NCI-H460 (cell line): ENCODE results near the gene UGT1A6. TPM values are rescaled to one million over a fixed set of nuclear protein-coding genes. Genes with fewer than 3 reads are reported as not detected.
"Not testable (repeated sequence)": the region's sequence is repeated elsewhere in the genome, so short reads cannot be mapped to it uniquely, and the experiment has no call there.

Source experiments
- DNase-seq: peaks from one replicate; pipeline ENCODE4 v3.0.0-alpha.2; 2016; ENCODE audit warnings: low read depth; ENCODE audit errors: extremely low read depth
- total RNA-seq: library from RNA; depleted of rRNA; stranded (reverse); fragments of >200 nt; shearing (Covaris generic); gene quantifications from 2 replicates; pipeline ENCODE4 v1.2.3, GENCODE V29; 2014

The UGT1A6 gene
- total RNA-seq, 1 experiment from 2014 or later = not detected

DNA sequence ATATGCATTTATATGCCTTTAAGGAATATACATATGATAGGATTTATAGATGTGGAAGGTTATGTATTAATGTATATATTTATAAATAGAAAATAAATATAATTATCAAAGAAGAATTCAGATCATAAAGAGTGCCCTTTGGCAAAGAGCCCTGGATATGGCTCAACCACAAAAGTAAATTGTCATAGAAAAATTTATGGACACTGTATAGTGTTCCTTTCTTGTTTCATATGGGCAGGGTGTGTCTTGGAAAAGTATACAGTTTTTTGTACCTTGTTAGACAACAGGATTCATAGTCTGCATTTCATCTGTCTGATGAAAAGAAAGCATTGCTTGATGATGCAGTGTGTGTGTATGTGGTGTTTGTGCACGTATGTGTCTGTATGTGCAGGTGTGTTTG is 8.1 kb upstream of the UGT1A6 start:
- no peak for DNase-seq

DNA sequence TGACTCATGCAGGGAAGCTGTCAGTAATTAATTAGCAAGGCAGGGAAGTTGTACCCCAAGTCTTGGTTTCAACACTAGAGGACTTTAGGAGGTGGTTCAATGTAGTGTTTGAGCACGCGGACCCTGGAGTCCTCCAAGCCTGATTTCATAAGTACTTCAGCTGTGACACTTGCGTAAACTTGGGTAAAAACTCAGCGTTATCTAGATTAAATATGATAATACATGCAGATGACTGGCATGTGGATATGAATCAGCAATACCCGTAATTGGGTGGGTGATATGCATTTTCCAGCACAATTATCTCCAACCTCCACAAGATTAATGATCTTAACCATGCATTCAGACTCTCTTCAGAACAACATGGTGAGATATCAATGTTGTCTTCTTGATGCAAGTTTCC is 5.8 kb upstream of the UGT1A6 start:
- DNase-seq = no peak

DNA sequence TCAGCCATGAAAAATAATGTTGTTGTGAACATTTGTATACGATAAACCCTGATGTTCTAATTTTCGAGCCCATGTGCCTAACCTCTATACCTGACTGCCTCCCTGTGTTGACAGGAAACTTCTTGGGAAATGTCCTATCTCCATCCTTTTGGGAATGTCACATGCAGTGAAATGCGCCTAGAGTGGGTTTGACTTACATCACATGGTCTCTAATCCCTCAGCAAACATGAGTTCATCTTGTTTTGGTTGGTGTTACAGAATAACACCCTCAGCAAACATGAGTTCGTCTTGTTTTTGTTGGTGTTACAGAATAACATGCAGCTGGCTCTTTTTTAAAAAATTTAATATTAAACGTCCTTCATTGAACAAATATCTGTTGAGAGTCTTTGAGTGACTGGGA is 4.3 kb upstream of the UGT1A6 start:
- peak; percentile 66 for DNase-seq

DNA sequence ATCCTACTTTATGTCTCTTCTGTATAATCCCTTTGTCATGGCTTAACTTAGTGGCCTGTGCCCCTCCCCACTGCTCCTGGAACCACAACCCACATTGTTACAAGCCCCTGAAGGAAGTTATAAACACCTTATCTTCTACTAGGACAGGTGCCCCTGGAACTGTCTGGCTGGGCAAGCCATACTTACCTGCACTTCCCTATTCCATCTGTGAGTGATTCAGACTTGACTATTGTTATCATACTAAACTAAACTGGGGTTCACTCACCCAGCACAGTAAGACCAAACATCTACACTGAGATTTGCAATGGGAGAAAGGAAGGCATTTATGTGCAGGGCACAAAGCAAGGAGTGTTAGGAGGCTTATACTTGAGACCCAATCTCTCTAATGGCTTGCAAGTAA is 3.7 kb upstream of the UGT1A6 start:
- DNase-seq = no peak

DNA sequence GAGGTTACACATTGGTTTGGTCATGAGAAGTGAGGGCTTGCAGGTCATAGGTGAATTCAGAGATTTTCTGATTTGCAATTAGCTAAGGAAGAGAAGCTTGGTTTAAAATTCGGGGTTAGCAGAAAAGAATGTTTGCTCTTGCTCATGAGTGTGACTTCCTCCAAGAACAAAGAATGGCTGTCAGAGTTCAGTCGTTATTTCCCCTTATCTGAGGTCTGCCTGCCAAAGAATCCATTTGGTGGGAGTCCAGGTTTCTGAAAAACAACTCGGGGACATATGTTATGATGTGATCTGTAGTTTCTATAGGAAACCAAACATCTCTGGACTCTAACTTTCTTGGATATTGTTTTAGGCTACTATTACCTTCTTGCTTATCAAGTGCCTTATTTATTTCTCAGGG is 3.2 kb upstream of the UGT1A6 start:
- DNase-seq = no peak

DNA sequence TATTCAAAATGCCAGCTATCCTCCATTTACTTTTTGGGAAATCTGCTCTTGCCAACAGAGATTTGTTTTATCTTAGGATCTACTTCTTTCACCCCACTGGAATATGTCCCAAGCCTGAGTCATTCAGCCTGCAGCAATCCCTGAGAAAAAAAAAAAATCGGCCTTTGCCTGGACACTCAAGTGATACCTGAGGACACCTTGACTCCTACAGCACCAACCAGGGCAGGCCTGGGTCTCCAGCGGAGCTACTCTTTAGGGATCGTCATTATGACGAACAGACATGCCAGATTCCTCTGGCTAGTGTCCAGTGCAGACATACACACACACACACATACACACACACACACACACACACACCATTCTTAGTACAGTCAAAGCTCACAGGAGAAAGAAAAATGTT is 2.2 kb upstream of the UGT1A6 start:
- peak; percentile 27 for DNase-seq

DNA sequence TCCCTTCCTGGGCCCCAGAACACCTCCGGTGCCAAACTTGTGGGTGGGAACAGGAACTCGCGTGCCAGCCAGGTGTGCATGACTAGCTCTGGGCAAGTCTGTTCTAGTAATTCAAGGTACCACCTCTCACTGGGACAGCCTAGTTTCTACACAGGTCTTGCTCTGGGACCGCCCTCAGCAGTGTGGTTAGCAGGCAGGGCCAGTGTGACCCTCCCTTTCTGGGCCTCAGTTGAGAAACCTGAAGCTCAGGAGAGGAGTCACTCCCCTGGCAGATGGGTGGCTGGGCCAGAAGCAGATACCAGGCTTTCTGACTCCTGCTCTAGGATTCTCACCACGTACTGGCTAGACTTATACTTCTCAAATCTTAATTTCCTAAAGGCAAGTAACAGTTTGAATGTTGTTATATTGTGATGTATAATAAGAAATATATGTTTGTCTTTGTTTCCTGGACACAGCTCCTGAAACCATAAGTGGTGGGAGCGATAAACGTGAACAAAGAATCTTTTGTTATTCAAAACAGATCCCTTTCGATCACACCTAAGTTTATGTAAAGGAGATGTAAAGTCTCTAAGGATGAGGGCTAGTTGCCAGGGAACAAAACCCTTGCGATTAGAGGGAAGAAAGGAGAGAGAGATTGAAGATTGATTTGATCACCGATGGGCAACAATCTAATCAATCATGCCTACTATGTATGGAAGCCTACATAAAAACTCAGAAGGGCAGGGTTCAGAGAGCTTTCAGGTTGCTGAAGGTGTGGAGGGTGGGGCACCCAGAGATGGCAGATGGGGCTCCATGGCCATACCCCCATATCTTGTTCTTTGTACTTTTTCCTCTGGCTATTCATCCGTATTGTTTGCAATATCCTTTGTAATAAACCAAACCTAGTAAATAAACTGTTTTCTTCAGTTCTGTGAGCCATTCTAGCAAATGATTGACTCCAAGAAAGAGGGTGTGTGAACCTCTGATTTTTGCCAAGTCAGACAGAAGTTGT is 952 bp upstream of the UGT1A6 start:
- no peak for DNase-seq

DNA sequence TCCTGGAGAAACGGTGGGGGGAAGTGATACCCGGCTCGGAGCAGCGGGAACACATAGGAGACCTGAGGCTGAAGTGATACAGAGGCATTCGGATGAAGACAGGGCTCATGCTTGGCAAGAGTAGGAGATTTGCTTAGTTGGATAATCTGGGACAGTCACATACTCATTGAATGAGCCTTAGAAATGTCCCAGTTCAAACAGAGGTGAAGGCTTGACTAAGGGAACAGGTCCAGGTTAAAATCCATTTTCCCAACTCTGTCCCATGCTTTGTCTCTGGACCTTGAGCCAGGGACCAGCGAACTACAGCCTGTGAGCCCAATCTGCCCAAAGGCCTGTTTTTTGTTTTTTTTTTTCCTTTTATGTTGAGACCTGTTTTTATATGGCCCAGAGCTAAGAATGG is 1.3 kb downstream of the UGT1A6 start:
- no peak for DNase-seq

DNA sequence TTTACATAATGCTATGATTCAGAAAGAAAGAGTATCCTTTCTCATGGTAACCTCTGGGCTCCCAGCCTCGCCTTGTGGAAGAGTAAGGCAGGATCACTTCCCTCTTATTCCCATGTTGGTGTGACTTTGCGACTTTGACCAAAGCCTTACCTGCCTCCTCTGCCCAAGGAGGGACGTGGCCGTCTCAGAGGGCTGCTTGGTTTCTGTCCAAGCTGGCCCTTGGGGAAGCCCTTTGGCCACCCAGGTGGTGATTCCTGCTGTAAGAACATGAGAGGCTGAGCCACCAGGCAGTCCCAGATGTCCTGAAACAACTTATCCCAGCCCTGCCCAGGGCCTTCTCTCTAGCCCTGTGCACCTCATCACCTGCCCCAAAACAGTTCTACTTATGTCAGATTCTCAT is 6.0 kb downstream of the UGT1A6 start:
- DNase-seq = peak; percentile 38

DNA sequence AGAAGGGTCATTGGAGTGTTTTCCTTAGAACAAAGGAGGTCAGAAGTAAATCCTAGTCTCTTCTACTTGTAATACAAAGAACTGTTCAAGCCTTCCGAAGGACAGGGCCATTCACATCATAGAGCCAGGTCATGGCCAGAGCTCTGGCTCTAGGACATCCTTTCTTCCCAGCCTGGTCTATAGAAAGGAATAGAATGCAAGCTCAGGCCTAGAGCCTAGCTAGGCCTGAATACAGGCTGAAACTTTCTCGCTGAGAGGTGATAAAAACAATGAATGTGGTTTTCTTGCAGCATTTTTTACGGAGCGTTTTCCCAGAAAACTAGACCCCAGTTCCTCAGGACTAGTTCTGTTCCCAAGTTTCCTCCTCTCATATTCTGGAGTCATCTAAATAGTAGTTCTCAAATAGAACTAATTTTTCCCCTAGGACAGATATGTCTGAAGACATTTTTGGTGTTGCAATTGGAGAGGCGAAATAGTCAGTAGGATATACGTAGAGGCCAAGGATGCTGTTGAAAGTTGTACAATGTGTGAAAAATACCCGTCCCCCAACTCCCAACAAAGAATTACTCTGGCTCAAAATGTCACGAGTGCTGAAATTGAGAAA is 6.8 kb downstream of the UGT1A6 start:
- peak; percentile 91 for DNase-seq

DNA sequence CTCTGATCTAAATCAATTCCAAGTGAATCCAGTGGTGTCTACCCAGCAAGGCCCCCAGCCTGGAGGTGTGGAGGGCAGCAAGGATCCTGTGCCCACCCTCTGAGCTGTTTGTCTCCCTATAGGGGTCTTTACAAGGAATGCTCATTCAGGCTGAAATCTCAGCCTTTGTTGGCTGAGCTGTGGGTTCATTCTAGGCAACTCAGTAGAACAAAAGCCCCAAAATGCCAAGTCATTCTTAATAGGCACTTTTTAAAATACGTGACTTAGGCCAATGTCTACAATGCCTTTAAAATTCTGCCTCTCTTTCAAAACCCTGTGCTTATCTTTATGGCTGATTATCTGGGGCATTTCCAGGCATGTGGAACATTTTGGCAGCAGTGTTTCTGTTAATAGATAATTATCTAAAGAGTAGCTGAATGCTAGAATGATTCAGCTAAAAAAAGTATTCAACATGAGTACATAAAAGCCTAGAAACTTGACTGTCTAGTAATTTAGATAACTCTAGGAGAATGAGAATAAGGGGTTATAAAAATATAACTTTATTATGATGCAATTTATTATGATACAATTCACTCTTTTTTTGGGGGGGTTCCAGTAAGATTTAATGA is 7.4 kb downstream of the UGT1A6 start:
- peak; percentile 96 for DNase-seq

DNA sequence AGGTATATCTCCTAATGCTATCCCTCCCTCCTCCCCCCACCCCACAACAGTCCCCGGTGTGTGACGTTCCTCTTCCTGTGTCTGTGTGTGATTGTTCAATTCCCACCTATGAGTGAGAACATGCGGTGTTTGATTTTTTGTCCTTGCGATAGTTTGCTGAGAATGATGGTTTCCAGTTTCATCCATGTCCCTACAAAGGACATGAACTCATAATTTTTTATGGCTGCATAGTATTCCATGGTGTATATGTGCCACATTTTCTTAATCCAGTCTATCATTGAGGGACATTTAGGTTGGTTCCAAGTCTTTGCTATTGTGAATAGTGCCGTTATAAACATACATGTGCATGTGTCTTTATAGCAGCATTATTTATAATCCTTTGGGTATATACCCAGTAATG is 8.2 kb downstream of the UGT1A6 start:
- not testable (repeated sequence) for DNase-seq

DNA sequence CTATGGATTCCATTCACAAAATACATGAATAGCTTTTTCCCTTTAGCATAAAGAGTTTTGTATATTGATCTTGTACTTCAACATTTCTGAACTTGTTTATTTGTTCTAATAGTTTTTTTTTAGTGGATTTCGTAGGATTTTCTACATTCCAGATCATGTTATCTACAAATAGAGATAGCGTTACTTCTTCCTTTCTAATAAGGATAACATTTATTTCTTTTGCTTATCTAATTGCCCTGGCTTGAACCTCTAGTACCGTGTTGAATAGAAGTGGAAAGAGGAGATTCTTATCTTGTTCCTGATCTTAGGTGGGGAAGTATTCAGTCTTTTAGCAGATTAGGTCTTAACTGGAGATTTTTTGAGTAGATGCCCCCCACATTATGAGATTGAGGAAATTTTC is 9.5 kb downstream of the UGT1A6 start:
- DNase-seq = no peak

DNA sequence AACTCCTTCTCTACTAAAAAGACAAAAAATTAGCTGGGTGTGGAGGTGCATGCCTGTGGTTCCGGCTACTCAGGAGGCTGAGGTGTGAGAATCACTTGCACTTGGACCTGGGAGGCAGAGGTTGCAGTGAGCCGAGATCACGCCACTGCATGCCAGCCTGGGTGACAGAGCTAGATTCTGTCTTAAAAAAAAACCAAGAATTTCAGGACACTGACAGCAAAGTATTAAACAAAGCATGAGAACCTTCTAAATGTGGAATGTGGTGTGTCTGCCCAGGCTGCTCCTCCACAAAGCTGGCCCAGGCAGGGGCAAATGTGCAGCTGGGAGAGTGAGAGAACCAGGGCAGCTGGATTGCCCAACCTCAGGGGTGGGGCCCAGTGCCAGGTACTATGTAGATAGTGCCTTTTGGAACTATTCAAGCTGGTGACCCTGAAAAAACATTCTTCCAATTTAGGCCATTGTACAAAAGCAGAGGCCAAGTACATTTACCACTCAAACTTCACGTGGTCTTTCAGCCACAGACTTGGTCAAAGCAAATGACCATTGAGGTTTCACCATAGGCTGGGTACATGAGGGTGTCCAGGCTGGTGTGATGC is 13.3 kb downstream of the UGT1A6 start:
- no peak for DNase-seq

DNA sequence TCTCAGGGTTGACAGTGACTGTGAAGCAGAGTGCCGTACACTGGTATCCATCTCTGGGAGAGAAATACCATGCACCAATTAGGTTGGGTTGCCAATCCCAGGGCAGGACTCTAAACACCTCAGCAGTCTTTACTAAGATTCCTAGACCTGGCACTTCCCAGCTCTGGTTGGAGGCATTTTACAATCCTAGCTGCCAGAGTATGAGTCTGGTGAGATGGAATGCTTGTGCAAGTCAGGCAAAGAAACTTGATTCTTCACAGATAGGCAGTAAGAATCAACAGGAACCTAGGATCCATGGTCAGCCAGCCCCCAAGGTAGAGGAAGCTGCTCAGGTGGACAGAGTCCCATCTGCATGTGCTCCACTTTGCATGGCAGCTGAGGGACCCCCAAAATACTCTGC is 14.0 kb downstream of the UGT1A6 start:
- DNase-seq = peak; percentile 37

DNA sequence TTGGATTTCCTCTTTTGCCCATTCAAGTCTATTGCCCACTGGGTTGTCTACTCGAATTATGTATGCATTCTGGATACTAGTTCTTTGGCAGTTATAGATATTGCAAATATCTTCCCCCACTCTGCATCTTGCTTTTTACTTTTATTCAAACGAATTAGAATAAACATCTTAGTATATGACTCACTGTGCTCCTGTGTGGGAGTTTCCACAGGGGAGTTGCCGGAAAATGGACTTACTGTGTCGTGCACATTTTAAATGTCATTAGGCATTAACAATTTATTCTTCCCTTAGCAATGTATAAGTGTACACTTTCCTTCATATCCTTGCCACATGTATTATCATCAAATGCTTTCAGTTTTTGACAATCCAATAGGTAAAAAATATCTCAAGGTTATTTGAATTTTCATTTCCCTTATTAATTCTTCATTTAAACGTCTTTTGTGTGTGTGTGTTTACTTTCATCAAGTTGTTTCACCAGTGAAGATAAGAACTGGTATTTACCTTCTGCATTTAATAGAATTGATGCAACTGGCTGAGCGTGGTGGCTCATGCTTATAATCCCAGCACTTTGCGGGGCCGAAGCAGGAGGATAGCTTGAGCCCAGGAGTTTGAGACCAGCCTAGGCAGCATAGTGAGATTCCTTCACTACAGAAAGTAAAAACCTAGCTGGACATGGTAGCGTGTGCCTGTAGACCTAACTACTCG is 15.4 kb downstream of the UGT1A6 start:
- DNase-seq = peak; percentile 51

DNA sequence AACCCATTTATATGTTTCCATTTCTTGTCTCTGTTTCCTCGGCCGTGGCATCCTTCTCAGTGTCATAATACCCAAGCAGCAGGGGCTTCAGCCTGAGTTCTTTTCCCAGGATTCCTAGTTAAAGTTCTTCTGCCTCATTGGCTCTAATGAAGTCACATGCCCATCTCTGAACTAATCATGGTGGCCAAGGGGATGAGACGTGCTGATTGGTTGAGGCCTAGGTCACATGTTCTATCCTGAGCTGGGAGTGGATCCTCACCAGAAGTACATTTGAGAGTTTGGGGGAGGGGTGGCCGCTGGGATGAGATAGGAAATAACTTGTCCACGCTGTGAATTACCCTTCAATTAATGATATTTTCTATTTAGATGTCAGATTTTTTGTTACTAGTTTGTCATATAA is 16.3 kb downstream of the UGT1A6 start:
- no peak for DNase-seq

DNA sequence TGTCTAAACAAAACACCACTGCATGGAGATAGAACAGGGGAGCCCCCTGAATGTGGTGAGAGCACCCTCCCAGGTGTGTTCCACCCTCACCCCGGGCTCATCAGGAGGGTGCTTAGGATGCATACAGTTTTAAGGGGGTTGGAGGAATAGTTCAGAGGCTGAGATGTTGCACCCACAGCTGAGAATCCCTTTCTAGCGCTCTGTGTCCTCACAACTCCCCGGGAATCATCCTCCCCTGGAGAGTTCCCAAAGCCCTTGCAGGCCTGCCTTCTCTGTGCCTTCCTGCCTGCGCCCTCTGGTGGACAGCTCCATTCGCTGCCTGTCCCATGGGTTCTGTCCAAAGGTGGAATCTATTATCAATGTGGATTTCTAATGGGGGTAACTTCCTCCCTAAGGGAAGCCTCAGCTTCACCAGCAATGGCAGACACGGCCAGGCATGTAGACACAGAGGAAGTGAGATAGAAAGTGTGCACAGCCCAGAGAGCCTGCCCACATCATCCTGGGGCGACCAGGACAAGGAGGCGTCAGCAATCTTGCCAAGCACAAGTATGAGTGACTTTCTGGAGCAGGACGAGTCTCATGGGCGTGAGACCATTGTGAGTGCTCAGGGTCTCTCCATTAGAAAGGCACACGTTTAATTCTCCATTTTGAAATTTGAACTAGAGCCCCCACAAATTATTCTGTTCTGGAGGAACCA is 18.8 kb downstream of the UGT1A6 start:
- DNase-seq = peak; percentile 90

DNA sequence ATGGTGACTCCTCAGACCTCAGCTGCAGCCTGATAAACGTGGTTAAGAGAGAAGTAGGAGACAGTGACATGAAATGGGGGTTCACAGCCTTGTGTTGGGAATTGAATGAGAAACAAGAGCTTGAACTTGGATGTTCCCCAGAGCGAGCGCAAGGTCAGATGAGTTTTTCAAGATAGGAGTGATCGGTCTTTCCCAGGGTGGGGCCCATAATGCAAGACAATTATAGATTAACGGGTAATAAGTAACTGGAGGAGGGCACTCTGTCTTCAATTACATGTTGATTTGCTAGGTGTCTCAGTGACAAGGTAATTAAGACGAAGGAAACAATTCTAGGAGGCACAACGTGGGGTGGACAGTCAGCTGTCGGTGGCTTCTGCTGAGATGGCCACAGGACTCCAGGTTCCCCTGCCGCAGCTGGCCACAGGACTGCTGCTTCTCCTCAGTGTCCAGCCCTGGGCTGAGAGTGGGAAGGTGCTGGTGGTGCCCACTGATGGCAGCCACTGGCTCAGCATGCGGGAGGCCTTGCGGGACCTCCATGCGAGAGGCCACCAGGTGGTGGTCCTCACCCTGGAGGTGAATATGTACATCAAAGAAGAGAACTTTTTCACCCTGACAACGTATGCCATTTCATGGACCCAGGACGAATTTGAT is 20.0 kb downstream of the UGT1A6 start, which contains the start of gene UGT1A5:
Gene UGT1A5 (plus strand): TSS at position 297 of the 651 bp plus-strand sequence. CDS start 85 bp downstream, at position 382.
- DNase-seq = no peak
